Loucy (cell line): ENCODE measurements around the gene BCR.

Experiments used
- H2AFZ ChIP-seq: fragments of 200-600 bp; sonication (generic); 2 replicates; pipeline ENCODE4 v1.6.0; 2016; ENCODE audit warnings: antibody characterized with exemption, mild to moderate bottlenecking, low read length, moderate library complexity
- H3F3A ChIP-seq: fragments of 200-600 bp; 2 replicates; pipeline ENCODE4 v1.6.0; 2016; ENCODE audit warnings: antibody characterized with exemption, low read depth, mild to moderate bottlenecking
- H3K27me3 ChIP-seq: fragments of 200-600 bp; sonication (generic); 2 replicates; pipeline ENCODE4 v1.6.1; 2014; ENCODE audit warnings: low read length, mild to moderate bottlenecking; ENCODE audit not compliant: insufficient read depth, poor library complexity, severe bottlenecking
- H3K36me3 ChIP-seq: fragments of 200-600 bp; sonication (generic); 2 replicates; pipeline ENCODE4 v1.6.1; 2016; ENCODE audit warnings: low read length; ENCODE audit not compliant: insufficient read depth
- H3K4me1 ChIP-seq: fragments of 200-600 bp; sonication (generic); 2 replicates; pipeline ENCODE4 v1.5.1; 2014; ENCODE audit warnings: low read length, mild to moderate bottlenecking; ENCODE audit not compliant: insufficient read depth, poor library complexity, severe bottlenecking
- H3K4me2 ChIP-seq: fragments of 200-600 bp; sonication (generic); 2 replicates; pipeline ENCODE4 v1.6.0; 2014; ENCODE audit warnings: antibody characterized with exemption, low read length, low read depth, mild to moderate bottlenecking; ENCODE audit not compliant: poor library complexity, severe bottlenecking
- H3K4me3 ChIP-seq: fragments of 200-600 bp; sonication (generic); 2 replicates; pipeline ENCODE4 v1.5.1; 2014; ENCODE audit warnings: low read length, mild to moderate bottlenecking, mixed read lengths; ENCODE audit not compliant: poor library complexity, severe bottlenecking
- H3K79me2 ChIP-seq: fragments of 200-600 bp; sonication (generic); 2 replicates; pipeline ENCODE4 v1.6.1; 2014; ENCODE audit warnings: low read length; ENCODE audit not compliant: insufficient read depth
- H3K9ac ChIP-seq: fragments of 200-600 bp; sonication (generic); 2 replicates; pipeline ENCODE4 v1.6.0; 2014; ENCODE audit warnings: mild to moderate bottlenecking, low read depth, low read length, moderate library complexity; ENCODE audit not compliant: poor library complexity, severe bottlenecking
- H3K9me2 ChIP-seq: fragments of 200-600 bp; sonication (generic); replicated peaks from 2 replicates; pipeline ENCODE4 v1.6.1; 2016; ENCODE audit warnings: low read depth, low read length, mixed read lengths
- H3K9me3 ChIP-seq: fragments of 200-600 bp; sonication (generic); 2 replicates; pipeline ENCODE4 v1.6.1; 2014; ENCODE audit warnings: mild to moderate bottlenecking, antibody characterized with exemption, low read length, low read depth; ENCODE audit not compliant: insufficient read depth
- H4K20me1 ChIP-seq: fragments of 200-600 bp; sonication (generic); 2 replicates; pipeline ENCODE4 v1.6.0; 2014; ENCODE audit warnings: antibody characterized with exemption, low read length, mild to moderate bottlenecking; ENCODE audit not compliant: insufficient read depth, poor library complexity, severe bottlenecking
- CTCF ChIP-seq: fragments of 200-600 bp; sonication (generic); conservative IDR thresholded peaks from 2 replicates; pipeline ENCODE4 v1.5.1; 2014; ENCODE audit warnings: mild to moderate bottlenecking, antibody characterized with exemption, low read length
- EZH2phosphoT487 ChIP-seq: fragments of 200-600 bp; IDR thresholded peaks from 2 replicates; pipeline ENCODE4 v1.6.1; 2018; ENCODE audit warnings: antibody characterized with exemption, mild to moderate bottlenecking, moderate library complexity, borderline replicate concordance

The BCR gene

GRCh38 chr22:23351321-23351720 is 171.0 kb downstream of the BCR start:
- Histone ChIP-seq H3F3A (no peaks in the 10 kb centered on the region), H3K9ac (no peak overlapping the region), H3K9me2 (no peaks in the 10 kb centered on the region), H2AFZ (no peak overlapping the region), H3K27me3 (no peaks in the 10 kb centered on the region), H3K9me3 (no peaks in the 10 kb centered on the region), H3K4me1 (no peaks in the 10 kb centered on the region), H4K20me1 (no peaks in the 10 kb centered on the region), H3K4me2 (no peak overlapping the region), H3K36me3 (no peaks in the 10 kb centered on the region), H3K79me2 (no peaks in the 10 kb centered on the region), H3K4me3 (no peak overlapping the region)
- TF ChIP-seq CTCF (no peak), EZH2phosphoT487 (no peak)

GRCh38 chr22:23353004-23353403 is 172.7 kb downstream of the BCR start:
- no peaks in the 10 kb centered on the region for H4K20me1 ChIP-seq
- no peak overlapping the region for H3K9ac ChIP-seq
- H3K9me3 ChIP-seq, result no peaks in the 10 kb centered on the region
- H3K79me2 ChIP-seq, result no peaks in the 10 kb centered on the region
- no peak overlapping the region for H2AFZ ChIP-seq
- no peaks in the 10 kb centered on the region for H3K27me3 ChIP-seq
- no peaks in the 10 kb centered on the region for H3F3A ChIP-seq
- H3K36me3 ChIP-seq, result no peaks in the 10 kb centered on the region
- TF ChIP-seq EZH2phosphoT487 (no peak), CTCF (no peak)
- no peak overlapping the region for H3K4me2 ChIP-seq
- no peaks in the 10 kb centered on the region for H3K4me1 ChIP-seq
- H3K4me3 ChIP-seq, result no peak overlapping the region
- H3K9me2 ChIP-seq, result no peaks in the 10 kb centered on the region

- H3F3A ChIP-seq, result no peaks in the 10 kb centered on the region
- H4K20me1 ChIP-seq, result no peaks in the 10 kb centered on the region
- no peaks in the 10 kb centered on the region for H3K4me1 ChIP-seq
- H3K27me3 ChIP-seq, result no peaks in the 10 kb centered on the region
- no peaks in the 10 kb centered on the region for H3K9me2 ChIP-seq
- H3K9me3 ChIP-seq, result no peaks in the 10 kb centered on the region
- no peak overlapping the region for H3K9ac ChIP-seq
- no peak overlapping the region for H2AFZ ChIP-seq
- no peaks in the 10 kb centered on the region for H3K36me3 ChIP-seq
- H3K79me2 ChIP-seq, result no peaks in the 10 kb centered on the region
- no peak for TF ChIP-seq EZH2phosphoT487
- no peak for TF ChIP-seq CTCF
- no peak overlapping the region for H3K4me2 ChIP-seq
- no peak overlapping the region for H3K4me3 ChIP-seq
Measured at GRCh38 chr22:23353696-23354095, 173.4 kb downstream of the BCR start.
